NCI-H69 (cell line): ENCODE data around the gene CSMD2.

Experiments
- DNase-seq: peaks from one replicate; lab custom pipeline; 2025; lab: John Stamatoyannopoulos, UW

Gene CSMD2

GRCh38 chr1:33899746-33900145 is 265.3 kb downstream of the CSMD2 start:
- no peak for DNase-seq

GRCh38 chr1:33898881-33899280 is 266.1 kb downstream of the CSMD2 start:
- no peak for DNase-seq

- DNase-seq = no peak
Observed at GRCh38 chr1:33898406-33898805, 266.6 kb downstream of the CSMD2 start.

DNA sequence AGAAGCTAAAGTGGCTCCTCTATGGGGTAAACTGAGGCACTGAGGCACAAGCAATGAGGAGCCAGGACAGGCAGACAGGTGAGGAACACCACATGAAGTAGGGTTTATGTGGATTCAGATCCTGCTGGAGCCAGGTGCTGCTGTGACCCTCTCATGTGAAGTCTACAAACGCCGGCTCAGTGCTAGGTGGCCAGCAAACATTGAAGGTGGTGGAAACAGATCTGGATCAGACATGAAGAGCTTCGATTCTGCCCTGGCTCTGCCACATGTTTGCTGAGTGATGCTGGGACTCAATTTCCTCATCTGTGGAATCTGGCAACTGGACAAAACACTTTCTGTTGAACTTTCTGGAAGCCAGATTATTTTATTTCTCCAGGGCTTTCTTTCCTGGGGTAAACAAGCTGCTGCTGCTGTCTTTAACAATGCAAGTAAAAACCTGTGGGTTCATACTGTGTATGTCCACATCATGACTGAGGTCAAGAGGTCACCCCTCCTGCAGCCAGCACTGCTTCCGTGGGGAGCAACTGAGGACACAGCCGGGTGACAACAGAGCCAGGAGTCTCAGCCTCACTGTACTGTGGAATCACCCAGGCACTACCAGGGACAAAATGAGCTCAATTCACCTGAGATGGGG is 267.8 kb downstream of the CSMD2 start:
- no peak for DNase-seq

- no peak for DNase-seq
Observed at GRCh38 chr1:33895976-33896375, 269.1 kb downstream of the CSMD2 start.

- no peak for DNase-seq
Observed at GRCh38 chr1:33895396-33895795, 269.6 kb downstream of the CSMD2 start.

DNA sequence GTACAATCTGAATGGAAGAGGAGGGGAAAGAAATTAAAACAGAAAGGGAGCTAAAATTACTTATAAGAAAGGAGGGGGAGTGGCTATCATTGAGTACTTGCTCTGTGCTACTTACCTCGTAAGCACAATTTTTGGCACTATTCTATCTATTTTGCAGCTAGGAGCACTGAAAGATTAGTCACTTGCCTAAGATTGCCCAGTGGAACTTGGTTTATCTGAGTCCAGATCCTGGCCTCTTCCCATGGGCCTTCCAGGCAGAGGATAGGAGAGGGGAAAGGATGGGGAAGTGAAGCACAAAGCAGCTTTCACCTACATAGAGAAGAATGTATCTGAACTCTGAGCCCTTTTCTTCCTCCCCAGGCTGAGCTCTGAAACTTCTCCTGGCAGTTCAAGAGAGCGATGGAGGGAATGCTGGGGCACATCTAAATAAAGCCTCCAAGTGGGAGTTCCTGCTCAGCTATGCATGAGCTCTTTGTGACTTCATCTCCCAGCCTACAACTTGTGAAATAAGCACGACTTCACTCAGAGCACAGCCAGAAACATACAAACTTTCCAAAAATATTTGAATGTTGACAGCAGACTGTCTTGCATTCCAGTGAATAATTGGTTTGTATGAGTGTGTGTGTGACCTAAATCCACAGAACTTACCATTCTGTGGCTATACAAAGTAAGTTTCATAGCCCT is 271.7 kb downstream of the CSMD2 start:
- DNase-seq = no peak

GRCh38 chr1:33886496-33886895 is 278.5 kb downstream of the CSMD2 start:
- no peak for DNase-seq

DNA sequence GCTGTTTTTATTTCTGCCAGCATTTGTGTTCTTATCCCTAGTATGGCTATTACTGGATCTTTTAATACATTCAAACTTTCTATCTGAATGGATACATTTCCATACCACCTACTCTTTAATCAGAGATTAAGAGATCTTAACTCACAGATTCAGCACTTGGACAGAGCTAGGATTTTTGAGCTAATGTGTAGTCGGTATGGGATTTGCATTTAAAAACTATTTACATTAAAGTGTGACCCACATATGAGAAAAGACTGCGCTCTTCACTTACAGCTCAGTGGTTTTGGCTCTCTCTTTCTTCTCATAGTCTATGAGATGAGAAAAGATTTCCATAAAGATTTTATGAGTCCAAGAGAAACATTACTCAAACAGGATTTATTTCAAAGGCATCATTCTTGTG is 284.7 kb downstream of the CSMD2 start:
- no peak for DNase-seq

DNA sequence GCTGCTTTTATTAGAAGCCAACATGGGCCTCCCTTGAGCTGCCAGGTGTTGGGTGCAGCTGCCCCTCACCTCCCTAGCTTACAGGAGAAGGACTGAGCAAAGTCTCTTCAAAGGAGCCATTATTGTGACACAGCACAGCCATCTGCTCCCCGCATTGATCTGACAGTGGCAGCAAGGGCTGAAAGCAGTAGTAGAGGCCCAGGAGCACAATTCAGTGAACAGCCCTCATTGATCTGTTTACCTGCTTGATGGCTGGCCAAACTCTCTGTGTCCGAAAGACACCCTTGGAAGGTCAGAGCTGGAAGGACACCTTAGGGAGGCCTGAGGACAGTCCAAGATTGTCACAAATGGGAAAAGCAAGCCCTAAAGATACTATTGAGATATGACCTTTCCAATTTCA is 286.6 kb downstream of the CSMD2 start:
- no peak for DNase-seq

DNA sequence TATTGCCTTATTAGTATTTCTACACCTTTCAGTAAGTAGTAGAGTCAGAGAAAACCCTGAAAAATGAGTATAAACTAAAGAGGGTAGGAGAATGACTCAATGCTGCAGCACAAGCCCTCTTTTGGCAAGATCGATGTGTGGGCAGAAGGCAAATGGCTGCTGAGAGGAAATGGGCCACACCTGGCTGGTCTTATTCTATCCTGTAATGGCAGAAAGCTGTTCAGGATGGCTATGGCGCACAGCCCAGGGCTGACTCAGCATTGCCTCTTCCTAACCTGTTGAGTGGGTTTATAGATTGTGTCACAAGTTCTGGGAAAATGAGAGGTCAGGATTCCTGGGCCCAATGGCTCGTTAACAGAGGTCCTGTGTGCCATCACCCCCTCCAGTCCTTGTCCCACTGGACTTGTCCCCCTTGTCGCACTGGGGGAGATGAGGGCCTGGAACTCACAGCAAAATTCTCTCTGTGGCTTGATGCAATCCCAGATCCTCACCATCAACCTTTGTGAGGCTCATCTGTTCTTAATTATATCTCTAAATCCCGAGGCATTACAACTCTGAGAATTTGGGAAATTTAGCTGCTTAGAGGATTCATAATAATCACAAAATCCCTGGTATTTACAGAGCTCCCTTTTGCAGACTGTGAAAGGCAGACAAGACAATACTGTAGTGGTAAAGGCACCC is 287.9 kb downstream of the CSMD2 start:
- no peak for DNase-seq

- DNase-seq = no peak
Observed at GRCh38 chr1:33875862-33876261, 289.2 kb downstream of the CSMD2 start.

DNA sequence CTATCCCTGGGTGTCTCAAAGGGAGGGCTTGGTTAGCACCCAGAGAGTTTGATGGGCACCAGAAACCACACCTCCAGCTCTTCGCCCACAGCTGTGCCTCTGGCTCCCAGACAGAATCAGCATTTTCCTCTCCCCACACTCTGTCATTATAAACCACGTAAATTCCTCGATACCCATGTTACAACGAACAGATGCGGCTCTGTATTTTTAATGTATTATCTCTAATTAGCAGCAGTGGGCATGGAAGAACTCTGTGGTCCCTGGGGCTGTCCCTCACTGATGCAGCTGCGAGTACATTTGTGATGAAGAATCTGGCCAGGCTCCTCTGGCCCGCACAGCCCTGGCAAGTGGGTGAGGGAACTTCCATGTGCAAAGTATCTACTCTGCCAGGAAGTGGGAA is 290.4 kb downstream of the CSMD2 start:
- DNase-seq = no peak

GRCh38 chr1:33872683-33873082 is 292.3 kb downstream of the CSMD2 start:
- DNase-seq = no peak

DNA sequence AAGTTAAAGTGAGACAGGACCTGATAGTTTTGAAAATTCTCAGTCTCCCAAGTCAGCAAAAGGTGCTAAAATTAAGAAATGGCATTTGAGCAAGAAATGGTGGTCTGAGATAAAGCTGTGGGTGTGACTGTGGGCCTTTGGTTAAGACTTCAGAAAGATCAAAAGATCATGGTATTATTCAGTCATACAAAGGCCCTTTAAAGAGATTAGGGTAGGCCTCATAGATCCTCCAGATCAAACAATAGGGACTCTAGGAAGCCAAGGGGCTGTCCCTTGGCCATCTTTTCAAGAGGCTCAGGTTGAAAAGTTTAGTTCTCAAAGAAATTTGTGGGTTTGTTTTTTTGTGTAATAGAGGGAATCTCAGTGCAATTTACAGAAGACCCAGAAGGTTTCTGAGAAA is 292.8 kb downstream of the CSMD2 start:
- DNase-seq = no peak

- DNase-seq = no peak
Observed at GRCh38 chr1:33867684-33868083, 297.3 kb downstream of the CSMD2 start.

DNA sequence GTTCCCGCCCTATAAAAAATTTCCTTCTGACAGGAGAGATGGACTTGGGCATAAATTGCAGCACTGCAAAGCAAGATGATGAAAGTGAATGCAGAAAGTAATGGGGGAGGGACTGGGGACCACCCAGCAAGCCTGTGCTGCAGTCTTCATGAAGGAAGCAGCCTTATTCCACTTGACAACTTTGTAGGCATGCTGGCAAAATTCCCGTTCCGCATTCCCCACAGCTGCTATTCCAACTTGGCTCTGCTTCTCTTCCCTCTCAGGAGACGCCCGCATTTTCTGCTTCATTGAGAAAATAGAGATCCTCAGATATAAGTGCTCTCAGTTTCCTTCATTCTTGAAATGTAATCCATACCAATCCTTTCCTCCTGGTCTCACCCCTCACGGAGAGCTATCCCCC is 298.7 kb downstream of the CSMD2 start:
- DNase-seq = no peak

GRCh38 chr1:33864460-33865389 is 300.3 kb downstream of the CSMD2 start:
- no peak for DNase-seq

DNA sequence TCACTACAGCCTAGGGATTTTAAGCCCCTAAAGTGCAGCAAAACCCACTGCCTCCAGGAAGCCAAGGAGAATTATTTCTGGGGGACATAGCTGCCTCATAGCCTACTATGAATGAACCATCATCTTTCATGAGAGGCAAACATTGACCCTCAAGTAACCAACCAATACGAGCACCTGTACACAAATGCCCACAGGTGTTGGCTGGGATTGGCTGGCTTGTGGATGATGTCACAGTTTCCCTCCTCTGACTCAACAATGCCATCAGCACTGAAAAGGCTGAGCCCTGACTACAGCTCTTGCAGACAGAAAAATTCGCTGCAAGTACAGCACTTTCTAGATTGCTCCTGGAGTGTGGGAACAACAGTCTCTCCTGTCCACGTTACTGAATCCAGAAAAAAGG is 301.3 kb downstream of the CSMD2 start, which contains the start of gene HMGB4:
TSS of gene HMGB4 (plus strand) at position 301 of the 400 bp plus-strand sequence. CDS start 113 bp downstream, outside the sequence.
- no peak for DNase-seq

DNA sequence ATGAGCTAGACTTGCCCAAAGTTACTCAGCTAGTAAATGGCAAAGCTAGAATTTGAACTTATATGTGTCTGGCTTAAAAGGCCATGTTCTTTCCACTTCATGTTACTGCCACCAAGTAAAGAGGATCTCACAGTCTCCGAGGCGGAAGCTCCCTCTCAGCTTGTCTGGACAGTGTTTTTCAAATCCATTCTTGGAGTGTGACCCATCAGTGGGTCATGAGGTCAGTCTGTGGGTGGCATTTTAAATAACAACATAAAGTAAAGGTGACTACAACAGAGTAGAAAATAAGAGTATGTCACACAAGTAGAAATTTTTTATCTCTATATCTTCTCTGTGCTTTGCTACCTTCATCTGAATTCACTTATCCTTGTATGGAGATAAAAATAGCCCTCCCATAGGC is 304.4 kb downstream of the CSMD2 start:
- no peak for DNase-seq

- DNase-seq = no peak
Observed at GRCh38 chr1:33854091-33854490, 310.9 kb downstream of the CSMD2 start.

DNA sequence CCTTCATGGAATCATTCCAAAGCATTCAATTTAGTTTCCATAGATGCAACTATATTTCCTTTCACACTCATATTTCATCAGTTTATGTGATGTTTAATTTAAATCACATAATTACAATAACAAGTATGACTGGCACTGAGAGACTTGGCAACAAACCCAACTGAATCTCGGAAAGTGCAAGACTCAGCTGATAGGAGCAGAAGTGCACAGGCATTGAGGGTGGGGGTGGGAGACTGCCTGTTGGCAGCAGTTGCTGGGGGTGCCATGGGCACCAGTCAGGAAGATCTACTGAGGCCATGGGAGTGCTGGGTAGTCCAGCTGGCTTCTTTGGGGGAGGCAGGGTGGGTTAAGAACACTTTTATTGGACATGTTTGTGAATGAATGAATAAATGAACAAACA is 311.6 kb downstream of the CSMD2 start:
- no peak for DNase-seq
